HG02981 (cell line): Measurements from ENCODE around the gene SIAE.

Source experiments
- ATAC-seq: cut with Tn5 transposase; IDR thresholded peaks from one replicate; pipeline ENCODE4 v1.9.1; 2021; ENCODE audit warnings: mild to moderate bottlenecking, moderate library complexity; ENCODE audit not compliant: unreplicated experiment

Gene SIAE, protein sequence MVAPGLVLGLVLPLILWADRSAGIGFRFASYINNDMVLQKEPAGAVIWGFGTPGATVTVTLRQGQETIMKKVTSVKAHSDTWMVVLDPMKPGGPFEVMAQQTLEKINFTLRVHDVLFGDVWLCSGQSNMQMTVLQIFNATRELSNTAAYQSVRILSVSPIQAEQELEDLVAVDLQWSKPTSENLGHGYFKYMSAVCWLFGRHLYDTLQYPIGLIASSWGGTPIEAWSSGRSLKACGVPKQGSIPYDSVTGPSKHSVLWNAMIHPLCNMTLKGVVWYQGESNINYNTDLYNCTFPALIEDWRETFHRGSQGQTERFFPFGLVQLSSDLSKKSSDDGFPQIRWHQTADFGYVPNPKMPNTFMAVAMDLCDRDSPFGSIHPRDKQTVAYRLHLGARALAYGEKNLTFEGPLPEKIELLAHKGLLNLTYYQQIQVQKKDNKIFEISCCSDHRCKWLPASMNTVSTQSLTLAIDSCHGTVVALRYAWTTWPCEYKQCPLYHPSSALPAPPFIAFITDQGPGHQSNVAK

GRCh38 chr11:124673333-124674167, at the start of gene SIAE, which contains the start of gene SPA17:
Gene SIAE, minus strand, starts transcription at chr11:124673739. Its CDS starts 31 bp downstream, at chr11:124673708.
Gene SPA17, plus strand, starts transcription at chr11:124673904. Its CDS starts 1,361 bp downstream, at chr11:124675265.
- ATAC-seq, result peak; percentile 84

DNA sequence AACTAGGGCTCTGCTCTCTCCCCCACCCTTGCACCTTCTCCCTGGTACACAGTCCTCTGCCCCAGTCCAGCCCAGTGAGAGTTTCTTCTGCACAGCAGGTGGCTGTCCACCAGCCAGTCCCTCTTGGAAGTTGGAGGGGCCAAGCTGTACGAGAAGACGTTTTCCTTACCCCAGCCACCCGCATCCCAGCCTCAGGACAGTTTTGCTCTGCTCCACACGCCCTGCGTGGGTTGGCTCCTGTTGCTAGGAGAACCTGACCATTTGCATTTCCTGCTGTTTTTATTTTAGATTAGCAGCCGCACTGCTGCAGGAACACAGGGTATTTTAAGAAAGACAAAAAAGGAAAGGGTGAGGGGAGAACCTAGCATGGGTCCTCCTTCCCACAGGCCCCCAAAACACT, 48.6 kb upstream of the SIAE start:
- no peak for ATAC-seq

GRCh38 chr11:124719534-124719933, 46.0 kb upstream of the SIAE start:
- no peak for ATAC-seq

- ATAC-seq, result no peak
Measured at GRCh38 chr11:124718801-124719200, 45.3 kb upstream of the SIAE start.

DNA sequence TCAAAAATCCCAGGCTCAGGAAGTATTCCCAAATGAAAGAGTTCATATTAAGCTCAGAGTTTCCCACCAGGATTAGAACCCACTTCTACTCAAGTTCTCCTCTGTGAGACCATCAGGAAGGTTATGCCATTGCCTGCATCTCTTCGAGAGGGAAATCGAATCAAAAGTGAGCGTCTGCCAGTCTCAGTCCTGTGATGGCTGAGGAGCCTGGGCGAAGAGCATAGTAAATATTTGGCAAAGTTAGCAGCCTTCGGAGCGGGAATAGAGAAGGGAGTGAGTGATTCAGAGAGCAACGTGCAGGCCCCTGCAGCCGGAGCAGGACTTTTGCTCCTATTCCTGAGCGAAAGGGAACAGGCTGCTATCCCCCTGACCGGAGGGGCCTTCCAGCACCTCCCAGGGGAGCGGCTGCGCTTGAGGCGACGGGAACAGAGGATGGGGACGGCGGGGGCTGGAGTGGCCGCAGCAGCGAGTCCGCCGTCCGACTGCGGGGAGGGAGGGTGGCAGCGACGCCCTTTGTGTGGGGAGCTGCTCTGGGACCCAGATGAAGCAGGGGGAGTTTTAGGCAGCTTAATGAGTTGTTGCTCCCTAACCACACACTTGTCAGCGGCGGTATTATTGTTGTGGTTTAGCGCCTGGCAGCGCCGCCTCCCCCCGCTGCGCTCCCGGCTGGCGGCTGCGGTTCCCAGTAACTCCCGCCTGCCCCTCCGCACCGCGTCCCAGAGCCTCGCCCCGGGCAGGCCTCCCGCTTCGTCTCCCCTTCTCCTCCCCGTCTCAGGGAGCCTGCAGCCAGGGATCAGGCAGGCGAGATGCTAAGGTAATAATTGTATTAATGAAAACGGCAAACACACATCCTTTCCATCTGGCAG, 44.5 kb upstream of the SIAE start:
- peak; percentile 31 for ATAC-seq

- no peak for ATAC-seq
Measured at GRCh38 chr11:124717421-124717785, 43.9 kb upstream of the SIAE start.

GRCh38 chr11:124716591-124716990, 43.1 kb upstream of the SIAE start:
- no peak for ATAC-seq

DNA sequence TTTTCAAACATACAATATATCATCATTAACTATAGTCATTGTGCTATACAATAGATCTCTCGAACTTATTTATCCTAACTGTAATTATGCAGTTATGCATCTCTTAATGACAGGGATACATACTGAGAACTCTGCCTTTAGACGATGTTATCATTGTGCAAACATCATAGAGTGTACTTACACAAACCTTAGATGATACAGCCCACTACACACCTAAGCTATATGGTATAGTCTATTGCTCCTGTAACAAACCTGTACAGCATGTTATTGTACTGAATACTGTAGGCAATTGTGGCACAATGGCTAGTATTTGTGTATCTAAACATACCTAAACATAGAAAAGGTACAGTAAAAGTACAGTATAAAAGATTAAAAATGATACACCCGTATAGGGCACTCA, 38.9 kb upstream of the SIAE start:
- ATAC-seq, result no peak

DNA sequence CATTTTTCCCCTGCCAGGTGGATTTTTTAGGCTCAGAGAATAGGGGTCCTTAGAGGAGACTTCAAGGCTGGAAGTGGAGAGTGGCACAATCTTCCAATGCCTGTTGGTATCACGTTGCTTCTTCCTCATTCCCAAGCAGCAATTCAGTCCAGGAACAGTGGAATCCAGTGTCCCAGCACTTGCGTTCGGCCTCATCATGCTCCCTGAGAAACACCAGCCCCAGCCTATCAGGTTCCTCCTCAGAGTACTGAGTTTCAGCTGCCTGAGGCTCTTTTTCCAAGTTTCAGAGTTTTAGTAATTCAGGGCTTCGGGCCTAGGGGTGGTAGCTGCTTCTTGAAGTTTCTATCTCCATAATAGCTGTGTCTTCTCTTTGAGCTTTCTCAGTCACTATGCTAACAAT, 34.3 kb upstream of the SIAE start:
- ATAC-seq, result no peak

GRCh38 chr11:124700028-124700427, 26.5 kb upstream of the SIAE start:
- no peak for ATAC-seq

GRCh38 chr11:124699547-124699946, 26.0 kb upstream of the SIAE start:
- ATAC-seq, result no peak

GRCh38 chr11:124693142-124693541, 19.6 kb upstream of the SIAE start:
- ATAC-seq, result no peak

- no peak for ATAC-seq
Measured at GRCh38 chr11:124682443-124682842, 8.9 kb upstream of the SIAE start.

DNA sequence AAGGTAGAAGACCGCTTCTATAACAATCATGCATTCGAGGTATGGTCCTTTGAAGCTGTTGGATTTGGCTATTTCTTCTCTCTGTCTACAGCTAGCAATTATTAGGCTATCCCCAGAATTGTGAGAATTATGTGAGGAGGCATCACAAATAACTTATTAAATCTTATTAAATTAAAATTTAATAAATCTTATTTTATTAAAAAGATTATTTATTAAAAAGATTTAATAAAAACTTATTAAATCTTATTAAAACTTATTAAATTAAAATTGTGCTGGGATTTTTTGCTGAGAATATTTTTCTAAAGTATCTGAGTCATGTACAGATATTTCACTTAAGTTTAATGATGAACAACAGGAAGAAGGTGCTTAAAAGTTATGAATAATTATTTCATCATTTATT, 7.9 kb upstream of the SIAE start:
- no peak for ATAC-seq

GRCh38 chr11:124678416-124678815, 4.9 kb upstream of the SIAE start:
- ATAC-seq, result no peak

DNA sequence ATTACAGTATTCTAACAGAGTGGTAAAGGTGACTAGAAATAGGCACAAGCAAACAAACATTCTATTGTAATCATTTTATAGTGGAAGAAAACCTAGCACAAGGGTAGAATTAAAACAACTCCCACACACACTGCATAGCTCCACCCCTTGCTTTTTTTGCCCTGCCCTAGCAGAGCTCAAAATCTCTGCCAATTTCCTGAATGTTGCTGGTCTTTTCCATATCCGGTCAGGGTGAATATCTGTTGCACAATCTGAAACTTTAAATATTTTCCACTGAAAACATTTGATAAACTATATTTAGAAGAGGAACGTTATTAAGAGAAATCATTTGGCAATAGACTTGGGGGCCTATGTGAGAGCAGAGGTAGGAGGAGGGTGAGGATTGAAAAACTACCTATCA, 2.8 kb upstream of the SIAE start:
- no peak for ATAC-seq

GRCh38 chr11:124674571-124674970, 1.0 kb upstream of the SIAE start:
- no peak for ATAC-seq

DNA sequence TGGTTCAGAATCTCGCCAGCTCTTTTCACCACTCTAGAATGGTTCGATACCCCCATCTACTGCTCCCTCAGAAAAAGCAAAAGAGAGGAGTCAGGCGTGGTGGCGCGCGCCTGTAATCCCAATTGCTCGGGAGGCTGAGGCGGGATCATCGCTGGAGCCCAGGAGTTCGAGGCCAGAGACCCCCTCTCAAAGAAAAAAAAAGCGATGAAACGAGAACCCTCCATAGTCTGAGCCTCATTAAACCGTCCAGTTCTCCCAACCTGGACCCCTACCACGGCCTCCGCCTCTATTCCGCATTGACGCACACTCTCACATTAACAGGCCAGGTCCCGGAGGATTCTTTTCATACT, 604 bp upstream of the SIAE start:
- no peak for ATAC-seq

- no peak for ATAC-seq
Measured at GRCh38 chr11:124672536-124673215, 863 bp downstream of the SIAE start.

DNA sequence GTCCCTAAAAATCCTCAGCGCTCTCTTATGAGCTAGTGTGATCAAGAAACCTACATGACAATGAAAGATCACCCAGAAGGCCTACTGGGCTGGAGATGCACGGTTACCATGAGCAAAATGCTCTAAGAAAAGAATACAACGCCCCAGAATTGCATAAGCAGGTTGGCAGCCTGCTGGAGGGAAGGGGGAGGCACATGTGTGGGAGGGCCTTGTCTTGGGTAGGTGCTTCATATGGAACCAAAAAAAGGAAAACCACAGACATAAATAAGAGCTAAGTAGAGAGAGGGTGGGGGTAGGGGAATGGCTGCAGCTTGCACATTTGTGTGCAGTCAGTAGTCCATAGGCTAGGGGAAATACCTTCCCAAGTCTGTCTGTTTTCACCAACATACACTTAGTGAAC, 2.8 kb downstream of the SIAE start:
- ATAC-seq, result peak; percentile 28
